GM10847 (cell line): Measurements from ENCODE around the gene CDKAL1.

Source experiments
- POLR2A ChIP-seq: IDR thresholded peaks from 2 replicates; pipeline ENCODE4 v1.6.1; 2011; ENCODE audit not compliant: insufficient read length; ENCODE audit errors: extremely low read depth

CDKAL1 gene

GRCh38 chr6:21273451-21273850 is 739.2 kb downstream of the CDKAL1 start:
- no peak for TF ChIP-seq POLR2A

GRCh38 chr6:21274851-21275250 is 740.6 kb downstream of the CDKAL1 start:
- no peak for TF ChIP-seq POLR2A

- TF ChIP-seq POLR2A: no peak
Measured at GRCh38 chr6:21277601-21278374, 743.5 kb downstream of the CDKAL1 start.

GRCh38 chr6:21278375-21278745 is 744.1 kb downstream of the CDKAL1 start:
- no peak for TF ChIP-seq POLR2A

GRCh38 chr6:21279619-21280018 is 745.4 kb downstream of the CDKAL1 start:
- no peak for TF ChIP-seq POLR2A

- no peak for TF ChIP-seq POLR2A
Measured at GRCh38 chr6:21281366-21281765, 747.1 kb downstream of the CDKAL1 start.
